Posterior cingulate gyrus (tissue), 11 donors: ENCODE measurements around the gene TBCEL.

Experiments used
- DNase-seq, 10 donors: peaks; one replicate each; pipeline versions ENCODE4 v3.0.0 to v3.0.0-alpha.2; 2020 to 2021; ENCODE audit warnings: mixed read lengths in 3 of 10
- intact Hi-C: fragments of 100-400 bp; cut with DNase I; formaldehyde crosslinking; loops from one replicate; pipeline ENCODE4 v1.15.1; 2023

The TBCEL gene, protein sequence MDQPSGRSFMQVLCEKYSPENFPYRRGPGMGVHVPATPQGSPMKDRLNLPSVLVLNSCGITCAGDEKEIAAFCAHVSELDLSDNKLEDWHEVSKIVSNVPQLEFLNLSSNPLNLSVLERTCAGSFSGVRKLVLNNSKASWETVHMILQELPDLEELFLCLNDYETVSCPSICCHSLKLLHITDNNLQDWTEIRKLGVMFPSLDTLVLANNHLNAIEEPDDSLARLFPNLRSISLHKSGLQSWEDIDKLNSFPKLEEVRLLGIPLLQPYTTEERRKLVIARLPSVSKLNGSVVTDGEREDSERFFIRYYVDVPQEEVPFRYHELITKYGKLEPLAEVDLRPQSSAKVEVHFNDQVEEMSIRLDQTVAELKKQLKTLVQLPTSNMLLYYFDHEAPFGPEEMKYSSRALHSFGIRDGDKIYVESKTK

DNA sequence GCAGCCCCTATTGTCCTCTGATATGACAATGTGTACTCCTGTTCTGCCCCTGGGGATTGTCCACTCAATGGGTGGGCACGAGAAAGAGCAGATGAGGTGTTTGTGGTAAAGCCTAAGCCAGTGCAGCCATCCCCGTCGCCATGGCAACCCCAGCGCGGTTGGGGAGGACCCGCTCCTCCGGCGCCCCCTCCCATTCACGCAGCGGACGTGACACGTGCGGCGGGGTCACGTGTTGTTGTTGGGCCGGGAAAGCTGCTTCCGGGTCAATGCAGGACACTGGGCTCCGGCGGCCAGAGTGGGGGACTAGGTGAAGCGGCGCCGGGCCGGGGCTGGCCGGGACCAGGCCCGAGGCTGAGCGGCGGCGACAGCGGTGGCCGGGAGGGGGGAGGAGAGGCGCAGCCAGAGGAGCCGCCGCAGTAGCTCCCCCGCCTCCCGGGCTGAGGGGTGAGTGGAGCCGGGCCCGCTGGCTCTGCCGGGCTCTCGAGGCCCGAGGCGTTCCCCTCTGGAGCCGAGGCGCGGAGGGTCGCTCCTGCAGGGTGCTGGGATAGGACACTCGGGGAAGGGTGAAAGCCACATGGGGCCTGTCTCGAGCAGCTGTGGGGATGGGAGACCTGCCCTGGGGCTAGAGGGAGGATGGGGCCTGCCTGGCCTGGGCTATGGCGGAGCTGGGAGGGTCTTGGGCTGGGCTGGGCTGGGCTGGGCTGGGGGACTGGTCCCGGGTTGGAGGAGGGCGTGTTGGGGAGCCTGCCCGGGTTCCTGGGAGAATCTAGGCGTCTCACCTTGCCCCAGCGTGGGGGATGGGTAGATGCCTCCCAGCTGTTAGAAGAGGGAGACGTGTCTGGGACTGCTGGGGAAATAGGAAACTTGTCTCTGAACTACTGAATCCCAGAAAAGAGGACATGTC is at the start of gene TBCEL:
TBCEL (plus strand) TSS at position 255 of the 904 bp plus-strand sequence. CDS start 21,589 bp downstream, outside the sequence.
- peak; percentile 86 to 99 (median 94) for DNase-seq
- intact Hi-C loops = no loop called here

DNA sequence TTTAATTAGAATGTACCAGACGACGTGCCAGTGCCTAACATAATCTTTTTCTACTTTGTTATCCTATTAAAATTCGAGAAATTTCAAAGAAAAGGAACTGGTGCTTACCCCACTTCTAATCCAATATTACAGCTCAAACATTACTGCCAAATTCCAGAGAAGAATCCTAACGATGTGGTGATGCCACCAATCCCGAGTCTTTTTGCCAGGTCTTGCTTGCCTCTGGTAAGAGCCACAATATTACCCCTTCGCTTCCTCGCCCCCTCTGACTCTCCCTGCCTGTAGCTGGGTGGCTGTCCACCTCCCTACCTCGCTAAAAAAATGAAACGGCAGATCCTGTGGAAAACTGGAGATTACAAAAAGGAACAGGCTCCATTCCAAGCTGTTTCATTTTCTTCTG is 49.4 kb upstream of the TBCEL start:
- no peak for DNase-seq
- intact Hi-C loops = no loop called here

DNA sequence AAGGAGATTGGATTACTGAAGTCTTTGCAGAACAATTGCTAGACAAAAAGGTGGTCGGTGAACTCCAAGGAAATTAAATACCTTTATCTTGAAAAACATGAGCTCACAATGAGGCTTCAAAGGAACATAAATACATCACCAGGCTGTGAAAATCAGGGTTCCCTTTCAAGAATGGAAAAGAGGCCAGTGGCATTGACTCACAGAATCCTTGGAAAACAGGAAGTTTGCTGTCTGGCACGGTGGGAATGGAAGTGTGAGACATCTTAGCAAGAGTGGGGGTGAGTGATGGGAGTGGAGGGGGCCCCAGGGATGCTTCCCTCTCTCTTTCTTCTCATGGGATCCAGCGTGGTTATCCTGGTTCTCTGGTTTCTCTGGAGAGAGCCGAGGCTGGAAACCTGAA is 48.9 kb upstream of the TBCEL start:
- intact Hi-C loops = no loop called here
- DNase-seq = no peak

GRCh38 chr11:120977266-120978137 is 46.4 kb upstream of the TBCEL start:
- DNase-seq = peak in 4 of 10 donors; percentile 26 to 86 (median 52)
- intact Hi-C loops = no loop called here

- intact Hi-C loops = no loop called here
- DNase-seq = no peak
Measured at GRCh38 chr11:120978701-120979100, 45.2 kb upstream of the TBCEL start.

DNA sequence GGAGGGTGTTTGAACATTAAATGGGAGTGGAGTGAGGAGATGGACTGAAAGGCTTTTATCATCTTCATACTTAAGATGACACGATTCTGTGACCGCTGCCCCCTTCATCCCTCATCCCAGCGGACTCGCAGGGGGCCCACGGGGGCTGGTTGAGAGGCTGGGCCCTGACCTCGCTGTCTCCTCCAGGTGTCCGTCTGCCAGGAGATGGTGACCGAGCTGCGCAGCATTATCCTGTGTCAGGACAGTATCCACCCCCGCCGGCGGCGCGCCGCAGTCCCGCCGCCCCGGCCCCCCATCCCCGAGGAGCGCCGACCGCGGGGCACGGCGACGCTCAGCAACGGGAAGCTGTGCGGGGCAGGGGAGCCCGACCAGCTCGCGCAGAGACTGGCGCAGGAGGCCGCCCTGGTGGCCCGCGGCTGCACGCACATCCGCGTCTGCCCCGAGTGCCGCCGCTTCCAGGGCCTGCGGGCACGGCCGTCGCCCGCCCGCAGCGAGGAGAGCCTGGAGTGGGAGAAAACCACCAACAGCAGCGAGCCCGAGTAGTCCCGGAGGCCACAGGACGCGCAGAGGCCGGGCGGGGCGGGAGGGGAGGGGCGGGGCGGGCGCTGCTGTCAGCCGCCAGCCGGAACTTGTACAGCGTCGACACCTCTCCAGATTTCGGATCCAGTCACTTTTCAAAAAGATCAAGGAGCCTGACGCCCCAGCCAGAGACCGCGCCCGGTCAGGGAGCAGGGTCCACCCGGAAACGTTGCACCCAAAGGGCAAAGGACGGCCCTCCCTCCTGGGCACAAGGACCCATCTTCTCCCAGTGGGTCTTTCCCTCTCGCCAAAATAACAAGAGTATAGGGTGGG is 38.0 kb upstream of the TBCEL start:
- intact Hi-C loops = no loop called here
- DNase-seq = peak in 8 of 10 donors; percentile 14 to 89 (median 32)

DNA sequence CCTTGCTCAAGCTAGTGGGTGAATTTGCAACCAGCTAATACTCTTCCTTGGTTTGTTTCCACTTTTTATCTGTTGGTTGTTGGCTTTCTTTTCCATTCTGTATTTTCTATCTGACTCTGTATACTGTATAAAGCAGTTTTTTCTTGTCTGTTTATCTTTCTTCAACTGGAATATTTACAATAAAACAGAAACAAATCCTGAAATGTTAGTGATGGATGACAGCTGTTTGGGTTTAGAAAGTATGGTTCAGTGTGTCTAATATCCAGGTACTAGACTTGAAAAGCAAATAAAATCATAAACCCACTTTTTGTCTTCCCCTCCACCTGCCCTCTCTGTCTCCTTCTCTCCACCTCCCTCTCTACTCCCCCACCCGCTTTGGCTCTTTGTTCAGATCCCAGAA is 35.3 kb upstream of the TBCEL start:
- intact Hi-C loops = no loop called here
- no peak for DNase-seq

DNA sequence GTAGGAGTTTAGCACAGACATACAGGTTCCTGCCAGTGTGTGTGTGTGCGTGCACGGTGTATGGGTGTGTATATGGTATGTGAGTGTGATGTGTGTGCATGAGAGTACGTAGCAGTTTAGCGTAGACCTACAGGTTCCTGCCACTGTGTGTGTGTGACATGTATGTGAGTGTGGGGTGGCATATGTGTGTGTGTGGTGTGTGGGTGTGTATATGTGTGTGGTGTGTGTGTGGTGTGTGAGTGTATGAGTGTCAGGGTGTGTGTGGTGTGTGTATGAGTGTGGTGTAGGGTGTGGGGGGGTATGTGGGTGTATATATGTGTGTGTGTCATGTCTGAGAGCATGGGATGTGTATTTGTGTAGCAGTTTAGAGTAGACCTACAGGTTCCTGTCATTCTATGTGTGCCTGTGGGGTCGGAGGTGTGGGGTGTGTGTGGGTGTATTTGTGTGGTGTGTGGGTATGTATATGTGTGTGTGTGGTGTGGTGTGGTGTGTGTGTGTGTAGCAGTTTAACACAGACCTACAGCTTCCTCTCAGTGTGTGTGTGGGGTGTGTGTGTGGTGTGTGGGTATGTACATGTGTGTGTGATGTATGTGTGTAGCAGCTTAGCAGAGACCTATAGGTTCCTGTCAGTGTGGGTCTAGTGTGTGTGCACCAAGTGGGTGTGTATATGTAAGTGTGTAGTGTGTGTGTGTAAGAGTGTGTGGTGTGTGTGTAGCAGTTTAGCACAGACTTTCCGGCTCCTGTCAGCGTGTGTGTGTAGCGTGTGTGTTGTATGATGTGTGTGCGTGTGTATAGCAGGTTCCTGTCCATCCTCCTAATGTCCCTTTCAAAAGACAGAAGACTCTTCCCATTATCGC is 31.8 kb upstream of the TBCEL start:
- no peak for DNase-seq

GRCh38 chr11:120994091-120994859 is 29.6 kb upstream of the TBCEL start:
- DNase-seq = no peak
- intact Hi-C loops = no loop called here

More for the DNA sequence above, 31.8 kb upstream of the TBCEL start:
- intact Hi-C loops = no loop called here

DNA sequence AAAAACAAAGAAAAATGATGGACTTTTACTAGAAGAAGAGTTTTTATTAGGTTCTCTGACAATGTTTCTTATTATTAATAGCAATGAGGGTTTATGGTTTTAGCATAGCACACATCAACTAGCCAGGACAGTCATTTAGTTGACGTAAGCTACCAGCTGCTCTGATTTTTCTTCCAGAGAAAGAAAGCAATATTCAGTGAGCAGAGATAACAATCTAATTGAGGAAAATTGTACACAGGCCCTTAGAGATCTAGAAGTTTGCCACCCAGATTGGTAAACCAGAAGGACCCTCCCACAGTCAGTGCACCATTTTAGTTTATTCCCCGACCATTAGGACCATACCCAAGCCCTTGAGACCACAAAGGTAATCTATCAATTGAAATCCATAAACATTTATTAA is 28.7 kb upstream of the TBCEL start:
- intact Hi-C loops = no loop called here
- DNase-seq = no peak

DNA sequence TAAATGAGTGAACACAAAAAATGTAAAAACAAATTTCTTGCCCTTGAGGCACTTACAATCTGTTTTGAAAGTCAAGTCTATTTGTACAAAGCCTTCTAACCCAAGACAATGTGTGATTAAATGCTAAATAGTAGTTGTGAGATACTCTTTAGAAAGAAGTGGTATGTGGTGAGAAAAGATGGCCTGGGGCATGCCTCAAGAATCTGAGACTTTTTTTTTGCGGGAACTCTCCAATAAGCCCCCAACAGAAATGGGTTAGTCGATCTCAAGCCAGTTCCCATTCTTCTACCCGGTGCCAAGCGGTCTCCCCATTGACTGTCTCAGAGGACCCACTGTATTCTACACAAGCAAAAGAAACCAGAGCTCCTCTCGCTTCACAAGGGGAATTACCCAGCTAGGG is 26.9 kb upstream of the TBCEL start:
- no peak for DNase-seq
- intact Hi-C loops = no loop called here

- intact Hi-C loops = no loop called here
- no peak for DNase-seq
Measured at GRCh38 chr11:120998581-120998980, 25.3 kb upstream of the TBCEL start.

DNA sequence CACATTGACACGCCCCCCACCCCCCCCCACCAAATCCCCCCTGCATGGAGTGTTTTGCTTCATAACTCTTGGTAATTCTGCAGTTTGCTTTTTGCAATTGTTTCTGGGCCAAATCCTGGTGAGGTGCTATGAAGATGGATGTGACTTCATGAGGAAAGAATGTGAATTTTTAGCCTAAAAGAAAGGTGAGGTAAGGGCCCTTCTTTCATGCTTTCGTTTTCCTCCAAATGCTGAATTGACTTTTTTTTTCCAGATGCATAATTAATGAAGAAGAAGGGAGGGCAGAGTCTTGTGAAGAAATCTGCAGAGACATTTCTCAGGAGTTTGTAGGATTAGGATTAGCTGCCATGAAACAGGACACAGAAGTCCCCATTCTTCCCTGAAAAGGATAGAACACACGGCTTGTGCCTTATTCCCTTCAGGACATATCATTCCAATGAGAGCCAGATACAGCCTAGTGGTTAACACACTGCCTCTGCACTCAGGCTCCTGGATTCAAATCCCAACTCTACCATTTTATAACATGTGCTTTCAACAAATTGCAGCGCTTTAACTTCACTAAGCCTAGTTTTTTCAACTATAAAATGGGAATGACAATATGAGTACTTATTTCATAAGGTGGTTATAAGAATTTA is 19.6 kb upstream of the TBCEL start:
- no peak for DNase-seq
- intact Hi-C loops = no loop called here

DNA sequence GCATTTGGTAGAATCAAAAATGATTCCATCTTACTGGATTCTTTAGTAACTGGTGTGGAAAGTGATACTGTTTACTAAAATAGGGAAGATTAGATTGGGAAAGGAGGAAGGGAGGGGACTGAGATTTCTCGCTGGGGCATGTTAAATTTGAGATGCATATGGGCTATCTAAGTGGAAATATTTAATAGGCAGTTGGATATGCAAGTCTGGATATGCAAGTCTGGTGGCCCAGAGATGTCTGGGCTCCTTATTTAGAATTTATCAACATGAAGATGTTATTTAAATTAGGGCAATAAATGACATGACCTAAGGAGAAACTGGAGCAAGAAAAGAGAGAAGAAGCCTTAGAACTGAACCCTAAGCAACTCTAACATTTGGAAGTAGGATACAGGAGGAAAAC is 17.0 kb upstream of the TBCEL start:
- DNase-seq = no peak
- intact Hi-C loops = no loop called here

DNA sequence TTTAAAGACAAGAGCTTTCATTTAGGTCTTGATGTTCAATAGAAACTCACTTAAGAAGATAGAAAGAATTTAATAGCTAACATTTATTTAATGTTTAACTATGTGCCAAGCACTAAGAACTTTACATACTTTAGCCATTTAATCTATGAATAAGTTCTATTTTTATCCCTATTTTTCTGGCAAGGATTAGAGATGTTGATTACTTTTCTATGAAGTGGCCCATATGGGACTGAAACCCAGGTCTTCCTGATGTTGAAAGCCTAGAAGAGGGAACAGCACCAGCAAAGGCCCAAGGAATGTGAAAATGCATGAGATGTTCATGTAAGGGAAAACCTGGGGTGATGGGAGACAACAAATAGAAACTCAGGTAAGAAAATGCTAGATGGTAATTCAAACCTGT is 15.4 kb upstream of the TBCEL start:
- intact Hi-C loops = no loop called here
- no peak for DNase-seq

GRCh38 chr11:121012091-121012490 is 11.8 kb upstream of the TBCEL start:
- intact Hi-C loops = no loop called here
- DNase-seq = no peak

DNA sequence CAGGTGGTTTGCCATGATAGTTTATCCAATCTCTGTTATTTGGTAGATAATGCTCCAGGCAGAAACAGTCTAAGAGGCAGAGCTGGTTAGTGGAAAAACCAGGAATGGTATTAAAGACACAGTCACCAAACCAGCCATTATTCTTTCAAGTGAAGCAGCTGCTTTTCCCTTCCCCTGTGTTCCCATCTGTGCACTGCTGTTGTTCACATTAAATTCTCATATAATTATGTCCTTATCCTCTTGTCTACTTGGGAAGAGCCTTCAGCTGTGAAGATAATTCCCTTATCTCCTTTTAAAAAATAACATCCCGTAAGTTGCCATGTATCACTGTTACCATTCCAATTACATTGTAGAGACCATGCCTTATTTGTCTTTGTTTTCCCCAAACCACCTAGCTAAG is 5.2 kb upstream of the TBCEL start:
- no peak for DNase-seq
- intact Hi-C loops = no loop called here
